ENCODE data around the gene MPV17. TPM values are rescaled to one million over a fixed set of nuclear protein-coding genes. Genes with fewer than 3 reads are reported as not detected.

MPV17 gene
- total and polyA plus RNA-seq, 2 of the 13 experiments (the other 11 are each of a cell fraction or from before 2014, with no cell fraction given), result 48.9 to 129 TPM

DNA sequence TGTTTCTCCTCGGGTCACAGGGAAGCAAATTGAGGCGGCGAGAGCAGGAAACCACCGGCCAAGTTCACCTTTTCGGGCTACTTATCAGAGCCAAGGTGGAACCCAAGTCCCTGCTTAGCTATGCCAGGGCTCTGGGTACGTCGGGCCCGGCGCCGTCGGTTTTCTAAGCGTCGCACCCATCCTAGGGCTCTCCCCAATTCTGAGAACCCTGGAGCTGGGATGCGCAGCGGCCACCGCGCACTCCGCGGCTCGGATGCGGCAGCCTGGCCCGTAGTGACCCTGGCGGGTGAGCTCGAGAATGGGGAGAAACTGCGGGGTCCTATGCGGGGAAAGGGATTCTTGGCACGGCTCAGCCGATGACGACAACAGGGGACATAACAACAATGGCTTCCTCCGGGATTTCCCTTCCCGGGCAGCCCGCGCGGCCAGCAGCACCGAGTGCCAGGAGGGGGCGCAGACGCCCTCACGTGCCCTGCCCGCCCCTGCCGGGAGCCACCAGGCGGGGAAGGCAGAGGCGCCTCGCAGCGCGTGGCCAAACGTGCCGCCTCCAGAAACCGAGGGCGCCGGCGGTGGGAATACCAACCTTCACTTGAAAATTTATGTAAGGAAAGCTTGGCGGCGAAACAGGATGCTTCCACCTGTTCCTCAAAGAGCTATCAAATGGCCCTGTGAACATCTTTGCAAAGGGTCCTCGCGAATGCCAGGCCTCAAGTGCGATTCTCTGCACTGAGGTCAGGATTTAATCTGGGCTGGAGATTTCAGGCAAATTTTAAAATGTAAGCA is 58.0 kb downstream of the MPV17 start (continued):
- TF ChIP-seq, protein P1, sequence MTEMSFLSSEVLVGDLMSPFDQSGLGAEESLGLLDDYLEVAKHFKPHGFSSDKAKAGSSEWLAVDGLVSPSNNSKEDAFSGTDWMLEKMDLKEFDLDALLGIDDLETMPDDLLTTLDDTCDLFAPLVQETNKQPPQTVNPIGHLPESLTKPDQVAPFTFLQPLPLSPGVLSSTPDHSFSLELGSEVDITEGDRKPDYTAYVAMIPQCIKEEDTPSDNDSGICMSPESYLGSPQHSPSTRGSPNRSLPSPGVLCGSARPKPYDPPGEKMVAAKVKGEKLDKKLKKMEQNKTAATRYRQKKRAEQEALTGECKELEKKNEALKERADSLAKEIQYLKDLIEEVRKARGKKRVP (CRISPR knock-in tag; IDR thresholded peaks at IDR 0.05), result peak in 1 of 2 experiments; percentile 57; a peak in 1 of 4 replicates
- TF ChIP-seq ZMYM3 (CRISPR knock-in tag; IDR thresholded peaks at IDR 0.05), result peak; percentile 45; the same call in 1 of the 2 replicates
- TF ChIP-seq ZNF703 (CRISPR knock-in tag; IDR thresholded peaks at IDR 0.05; ENCODE audit: borderline replicate concordance), result 0 out of 2 replicates have a peak, but pooled peaks have one; percentile 80
- TF ChIP-seq ZNF598 (CRISPR knock-in tag; IDR thresholded peaks at IDR 0.05; ENCODE audit: borderline replicate concordance), result peak; percentile 66; the same call in 1 of the 2 replicates
- peak; percentile 90; the same call in 1 of the 2 replicates for TF ChIP-seq NFATC3 (CRISPR knock-in tag; IDR thresholded peaks at IDR 0.05)
- TF ChIP-seq SMC3 (IDR thresholded peaks at IDR 0.05; ENCODE audit: low read length), result peak; percentile 10; the same call in 1 of the 2 replicates
- no peak for TF ChIP-seq MBNL3 (CRISPR knock-in tag; conservative IDR thresholded peaks at IDR 0.05)
- no peak for TF ChIP-seq DPF2 (CRISPR knock-in tag; IDR thresholded peaks at IDR 0.05; ENCODE audit: borderline replicate concordance, low read depth)
- TF ChIP-seq RARA (CRISPR knock-in tag; IDR thresholded peaks at IDR 0.05), result peak; percentile 28; the same call in 1 of the 2 replicates
- TF ChIP-seq NRL (CRISPR knock-in tag; IDR thresholded peaks at IDR 0.05; ENCODE audit: borderline replicate concordance), result no peak
- TF ChIP-seq SALL1 (CRISPR knock-in tag; IDR thresholded peaks at IDR 0.05), result peak; percentile 88
- TF ChIP-seq, protein P2, sequence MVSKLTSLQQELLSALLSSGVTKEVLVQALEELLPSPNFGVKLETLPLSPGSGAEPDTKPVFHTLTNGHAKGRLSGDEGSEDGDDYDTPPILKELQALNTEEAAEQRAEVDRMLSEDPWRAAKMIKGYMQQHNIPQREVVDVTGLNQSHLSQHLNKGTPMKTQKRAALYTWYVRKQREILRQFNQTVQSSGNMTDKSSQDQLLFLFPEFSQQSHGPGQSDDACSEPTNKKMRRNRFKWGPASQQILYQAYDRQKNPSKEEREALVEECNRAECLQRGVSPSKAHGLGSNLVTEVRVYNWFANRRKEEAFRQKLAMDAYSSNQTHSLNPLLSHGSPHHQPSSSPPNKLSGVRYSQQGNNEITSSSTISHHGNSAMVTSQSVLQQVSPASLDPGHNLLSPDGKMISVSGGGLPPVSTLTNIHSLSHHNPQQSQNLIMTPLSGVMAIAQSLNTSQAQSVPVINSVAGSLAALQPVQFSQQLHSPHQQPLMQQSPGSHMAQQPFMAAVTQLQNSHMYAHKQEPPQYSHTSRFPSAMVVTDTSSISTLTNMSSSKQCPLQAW (CRISPR knock-in tag; IDR thresholded peaks at IDR 0.05), result peak; percentile 65; the same call in 1 of the 2 replicates
- TF ChIP-seq MBD4 (IDR thresholded peaks at IDR 0.05; ENCODE audit: borderline replicate concordance, low read length), result no peak
- peak; percentile 29 for TF ChIP-seq SKI (IDR thresholded peaks at IDR 0.05; ENCODE audit: partially characterized antibody)
- 0 out of 2 replicates have a peak, but pooled peaks have one; percentile 78 for TF ChIP-seq MXD4 (CRISPR knock-in tag; IDR thresholded peaks at IDR 0.05)
- peak; percentile 85; the same call in 1 of the 2 replicates for TF ChIP-seq TGIF2 (CRISPR knock-in tag; IDR thresholded peaks at IDR 0.05)
- no peak for TF ChIP-seq ZNF766 (CRISPR knock-in tag; IDR thresholded peaks at IDR 0.05; ENCODE audit: borderline replicate concordance)
- TF ChIP-seq ZNF879 (CRISPR knock-in tag; IDR thresholded peaks at IDR 0.05), result 0 out of 2 replicates have a peak, but pooled peaks have one; percentile 50
- TF ChIP-seq, protein P3, sequence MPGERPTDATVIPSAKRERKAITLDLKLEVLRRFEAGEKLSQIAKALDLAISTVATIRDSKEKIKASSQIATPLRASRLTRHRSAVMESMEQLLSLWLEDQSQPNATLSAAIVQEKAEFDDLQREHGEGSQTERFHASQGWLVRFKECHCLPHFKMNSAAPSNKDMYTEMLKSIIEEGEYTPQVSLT (CRISPR knock-in tag; IDR thresholded peaks at IDR 0.05; ENCODE audit: borderline replicate concordance, low read depth), result no peak
- TF ChIP-seq, protein P4, sequence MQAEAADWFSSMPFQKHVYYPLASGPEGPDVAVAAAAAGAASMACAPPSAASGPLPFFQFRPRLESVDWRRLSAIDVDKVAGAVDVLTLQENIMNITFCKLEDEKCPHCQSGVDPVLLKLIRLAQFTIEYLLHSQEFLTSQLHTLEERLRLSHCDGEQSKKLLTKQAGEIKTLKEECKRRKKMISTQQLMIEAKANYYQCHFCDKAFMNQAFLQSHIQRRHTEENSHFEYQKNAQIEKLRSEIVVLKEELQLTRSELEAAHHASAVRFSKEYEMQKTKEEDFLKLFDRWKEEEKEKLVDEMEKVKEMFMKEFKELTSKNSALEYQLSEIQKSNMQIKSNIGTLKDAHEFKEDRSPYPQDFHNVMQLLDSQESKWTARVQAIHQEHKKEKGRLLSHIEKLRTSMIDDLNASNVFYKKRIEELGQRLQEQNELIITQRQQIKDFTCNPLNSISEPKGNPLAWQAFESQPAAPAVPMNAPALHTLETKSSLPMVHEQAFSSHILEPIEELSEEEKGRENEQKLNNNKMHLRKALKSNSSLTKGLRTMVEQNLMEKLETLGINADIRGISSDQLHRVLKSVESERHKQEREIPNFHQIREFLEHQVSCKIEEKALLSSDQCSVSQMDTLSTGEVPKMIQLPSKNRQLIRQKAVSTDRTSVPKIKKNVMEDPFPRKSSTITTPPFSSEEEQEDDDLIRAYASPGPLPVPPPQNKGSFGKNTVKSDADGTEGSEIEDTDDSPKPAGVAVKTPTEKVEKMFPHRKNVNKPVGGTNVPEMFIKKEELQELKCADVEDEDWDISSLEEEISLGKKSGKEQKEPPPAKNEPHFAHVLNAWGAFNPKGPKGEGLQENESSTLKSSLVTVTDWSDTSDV (CRISPR knock-in tag; IDR thresholded peaks at IDR 0.05), result peak; percentile 80; the same call in 1 of the 2 replicates
- TF ChIP-seq ZEB1 (IDR thresholded peaks at IDR 0.05; ENCODE audit: insufficient replicate concordance, low read depth), result no peak
- TF ChIP-seq SP5 (CRISPR knock-in tag; IDR thresholded peaks at IDR 0.05; ENCODE audit: borderline replicate concordance, low read depth), result peak; percentile 58
- no peak for TF ChIP-seq ZNF333 (CRISPR knock-in tag; IDR thresholded peaks at IDR 0.05; ENCODE audit: borderline replicate concordance)
- TF ChIP-seq HNRNPLL (IDR thresholded peaks at IDR 0.05; ENCODE audit: low read depth, low read length, poor library complexity, severe bottlenecking), result peak; percentile 52

Data from HepG2 (cell line).